Right atrium auricular region (tissue), 2 donors: ENCODE data around the gene ICAM5. TPM values are rescaled to one million over a fixed set of nuclear protein-coding genes. Genes with fewer than 3 reads are reported as not detected.
"Not testable (repeated sequence)": the region's sequence is repeated elsewhere in the genome, so short reads cannot be mapped to it uniquely, and the experiment has no call there.

Source experiments
- DNase-seq: peaks from one replicate; pipeline ENCODE4 v3.0.0-alpha.2; 2019; ENCODE audit warnings: low spot score
- H3K27ac ChIP-seq, 2 donors: fragments of 200-600 bp; sonication (generic); 1 replicate in 1 of 2; 2 replicates in 1 of 2; pipeline ENCODE4 v1.5.1; 2016 to 2019
- H3K27me3 ChIP-seq, 2 donors: fragments of 200-600 bp; sonication (generic); one replicate each; pipeline versions ENCODE4 v1.5.1 to v1.6.0; 2017 to 2019
- H3K36me3 ChIP-seq: fragments of 200-600 bp; sonication (generic); one replicate; pipeline ENCODE4 v1.5.1; 2016
- H3K4me1 ChIP-seq, 2 donors: fragments of 200-600 bp; sonication (generic); one replicate each; pipeline versions ENCODE4 v1.5.1 to v1.6.0; 2017 to 2019
- H3K4me3 ChIP-seq, 2 donors: fragments of 200-600 bp; sonication (generic); 1 replicate in 1 of 2; 2 replicates in 1 of 2; pipeline ENCODE4 v1.5.1; 2017 to 2019; ENCODE audit warnings: mild to moderate bottlenecking in 1 of 2, moderate library complexity in 1 of 2
- H3K9me3 ChIP-seq, 2 donors: fragments of 200-600 bp; sonication (generic); one replicate each; pipeline ENCODE4 v1.5.1; 2019
- CTCF ChIP-seq, 2 donors: fragments of 200-600 bp; sonication (generic); IDR thresholded peaks; one replicate each; pipeline ENCODE4 v1.5.1; 2019; ENCODE audit warnings: antibody characterized with exemption in 2 of 2
- total RNA-seq, 2 donors: library from RNA; depleted of rRNA; stranded (reverse); fragments of >200 nt; gene quantifications; one replicate each; pipeline ENCODE4 v1.1.0, GENCODE V29; 2016

ICAM5 gene
- total RNA-seq, 2 donors from 2014 or later = 0.22 to 1.7 TPM

- no peaks in the 10 kb centered on the region for H3K9me3 ChIP-seq
- TF ChIP-seq CTCF (IDR thresholded peaks at IDR 0.05) = no peak
- peaks cover 16% of the 10 kb centered on the region for H3K36me3 ChIP-seq
- H3K27me3 ChIP-seq = no peaks in the 10 kb centered on the region
- peak overlapping the region; percentile 89 to 93 for H3K27ac ChIP-seq
- H3K4me3 ChIP-seq = peak overlapping the region; percentile 45 to 74
- DNase-seq = no peak
- peaks cover 0 to 36% of the 10 kb centered on the region in 2 donors for H3K4me1 ChIP-seq
Observed at GRCh38 chr19:10333758-10334587, 44.2 kb downstream of the ICAM5 start.

GRCh38 chr19:10334588-10335351 is 45.0 kb downstream of the ICAM5 start:
- H3K4me1 ChIP-seq = peaks cover 0 to 36% of the 10 kb centered on the region in 2 donors
- H3K36me3 ChIP-seq = peaks cover 8% of the 10 kb centered on the region
- peak overlapping the region; percentile 45 to 74 for H3K4me3 ChIP-seq
- H3K27me3 ChIP-seq = no peaks in the 10 kb centered on the region
- DNase-seq = peak; percentile 97
- no peaks in the 10 kb centered on the region for H3K9me3 ChIP-seq
- no peak for TF ChIP-seq CTCF (IDR thresholded peaks at IDR 0.05)
- peak overlapping the region; percentile 89 to 93 for H3K27ac ChIP-seq

GRCh38 chr19:10335352-10335985 is 45.7 kb downstream of the ICAM5 start:
- DNase-seq = no peak
- Histone ChIP-seq H3K27ac (peak overlapping the region; percentile 89 to 93), H3K4me1 (peaks cover 0 to 36% of the 10 kb centered on the region in 2 donors), H3K36me3 (peaks cover 1% of the 10 kb centered on the region), H3K27me3 (no peaks in the 10 kb centered on the region), H3K4me3 (peak overlapping the region in 1 of 2 donors; percentile 74), H3K9me3 (no peaks in the 10 kb centered on the region)
- no peak for TF ChIP-seq CTCF (IDR thresholded peaks at IDR 0.05)

GRCh38 chr19:10336725-10337124 is 47.0 kb downstream of the ICAM5 start:
- H3K4me3 ChIP-seq, H3K27ac ChIP-seq, H3K36me3 ChIP-seq, H3K27me3 ChIP-seq, H3K9me3 ChIP-seq, DNase-seq: not testable (repeated sequence)
- H3K4me1 ChIP-seq = peaks cover 0 to 34% of the 10 kb centered on the region in 2 donors

GRCh38 chr19:10338940-10339339 is 49.2 kb downstream of the ICAM5 start:
- no peak for TF ChIP-seq CTCF (IDR thresholded peaks at IDR 0.05)
- Histone ChIP-seq H3K36me3 (no peaks in the 10 kb centered on the region), H3K4me3 (no peak overlapping the region), H3K4me1 (peaks cover 0 to 17% of the 10 kb centered on the region in 2 donors), H3K27ac (no peak overlapping the region), H3K27me3 (no peaks in the 10 kb centered on the region), H3K9me3 (no peaks in the 10 kb centered on the region)
- no peak for DNase-seq
